Measurements from ENCODE around the gene PRND. TPM values are rescaled to one million over a fixed set of nuclear protein-coding genes. Genes with fewer than 3 reads are reported as not detected.

Gene PRND
- total and polyA plus RNA-seq, 2 of the 13 experiments (the other 11 are each of a cell fraction or from before 2014, with no cell fraction given): not detected

GRCh38 chr20:4684837-4685413 lies 36.8 kb upstream of the PRND start (continued):
- TF ChIP-seq HNF1A (IDR thresholded peaks at IDR 0.05; ENCODE audit: low read depth) (no peak), HNF1A (CRISPR knock-in tag; IDR thresholded peaks at IDR 0.05; ENCODE audit: borderline replicate concordance) (0 out of 2 replicates have a peak, but pooled peaks have one; percentile 38), SRY (CRISPR knock-in tag; IDR thresholded peaks at IDR 0.05) (no peak), ATF3 (CRISPR knock-in tag; IDR thresholded peaks at IDR 0.05) (0 out of 2 replicates have a peak, but pooled peaks have one; percentile 40), ZNF230 (CRISPR knock-in tag; IDR thresholded peaks at IDR 0.05) (no peak), FOSL1 (CRISPR knock-in tag; IDR thresholded peaks at IDR 0.05; ENCODE audit: borderline replicate concordance) (0 out of 2 replicates have a peak, but pooled peaks have one; percentile 2), HNRNPL (IDR thresholded peaks at IDR 0.05; ENCODE audit: low read depth, low read length) (no peak), ZNF468 (CRISPR knock-in tag; IDR thresholded peaks at IDR 0.05) (no peak), WIZ (CRISPR knock-in tag; IDR thresholded peaks at IDR 0.05) (no peak), PATZ1 (CRISPR knock-in tag; IDR thresholded peaks at IDR 0.05) (0 out of 2 replicates have a peak, but pooled peaks have one; percentile 22), ZNF484 (CRISPR knock-in tag; IDR thresholded peaks at IDR 0.05; ENCODE audit: borderline replicate concordance, low read depth) (no peak), ZNF10 (CRISPR knock-in tag; IDR thresholded peaks at IDR 0.05; ENCODE audit: borderline replicate concordance, low read depth) (no peak), ATF4 (CRISPR knock-in tag; IDR thresholded peaks at IDR 0.05) (no peak), ZNF552 (CRISPR knock-in tag; IDR thresholded peaks at IDR 0.05; ENCODE audit: borderline replicate concordance) (no peak), MAF1 (CRISPR knock-in tag; IDR thresholded peaks at IDR 0.05; ENCODE audit: borderline replicate concordance) (no peak), ZNF225 (CRISPR knock-in tag; IDR thresholded peaks at IDR 0.05) (0 out of 2 replicates have a peak, but pooled peaks have one; percentile 48), POGZ (CRISPR knock-in tag; IDR thresholded peaks at IDR 0.05) (peak; percentile 56; the same call in 1 of the 2 replicates), ZNF446 (CRISPR knock-in tag; IDR thresholded peaks at IDR 0.05) (no peak; the same call in 1 of the 2 replicates), HNF4G (IDR thresholded peaks at IDR 0.05; ENCODE audit: borderline replicate concordance, low read depth, low read length) (no peak), HNF4G (CRISPR knock-in tag; IDR thresholded peaks at IDR 0.05; ENCODE audit: borderline replicate concordance, low read depth) (0 out of 2 replicates have a peak, but pooled peaks have one; percentile 26), RXRB (CRISPR knock-in tag; IDR thresholded peaks at IDR 0.05; ENCODE audit: borderline replicate concordance) (no peak), SP5 (CRISPR knock-in tag; IDR thresholded peaks at IDR 0.05; ENCODE audit: borderline replicate concordance, low read depth) (no peak), ZNF580 (CRISPR knock-in tag; IDR thresholded peaks at IDR 0.05; ENCODE audit: borderline replicate concordance, low read depth) (no peak)

All from HepG2 (cell line).